ENCODE data around the gene TRIM43B.
"Not testable (repeated sequence)": the region's sequence is repeated elsewhere in the genome, so short reads cannot be mapped to it uniquely, and the experiment has no call there.

The TRIM43B gene

GRCh38 chr2:95484654-95485053 is at the start of gene TRIM43B:
TRIM43B (minus strand) TSS chr2:95484754; CDS start chr2:95482714, 2,040 bp downstream.
- not testable (repeated sequence) for H3K9ac ChIP-seq (ENCODE audit: low read depth, low read length, poor library complexity, severe bottlenecking); H3K9me2 ChIP-seq (replicated peaks; ENCODE audit: low read depth, low read length); H3K27me3 ChIP-seq (ENCODE audit: insufficient read depth, low read length, poor library complexity, severe bottlenecking); H3K9me3 ChIP-seq (ENCODE audit: insufficient read depth, low read depth, low read length); H3K36me3 ChIP-seq (ENCODE audit: insufficient read depth, low read length); H2AFZ ChIP-seq (ENCODE audit: low read length); H3F3A ChIP-seq (ENCODE audit: low read depth); H3K4me1 ChIP-seq (ENCODE audit: insufficient read depth, low read length, poor library complexity, severe bottlenecking); H3K4me3 ChIP-seq (ENCODE audit: low read length, poor library complexity, severe bottlenecking); H3K79me2 ChIP-seq (ENCODE audit: insufficient read depth, low read length); H3K4me2 ChIP-seq (ENCODE audit: low read depth, low read length, poor library complexity, severe bottlenecking); H4K20me1 ChIP-seq (ENCODE audit: insufficient read depth, low read length, poor library complexity, severe bottlenecking)

GRCh38 chr2:95531254-95531771 is 46.8 kb upstream of the TRIM43B start:
- Histone ChIP-seq H3F3A (ENCODE audit: low read depth) (no peaks in the 10 kb centered on the region), H3K9me2 (replicated peaks; ENCODE audit: low read depth, low read length) (no peaks in the 10 kb centered on the region), H3K9me3 (ENCODE audit: insufficient read depth, low read depth, low read length) (no peaks in the 10 kb centered on the region), H3K4me3 (ENCODE audit: low read length, poor library complexity, severe bottlenecking) (no peak overlapping the region), H2AFZ (ENCODE audit: low read length) (no peak overlapping the region), H4K20me1 (ENCODE audit: insufficient read depth, low read length, poor library complexity, severe bottlenecking) (no peaks in the 10 kb centered on the region), H3K36me3 (ENCODE audit: insufficient read depth, low read length) (no peaks in the 10 kb centered on the region), H3K9ac (ENCODE audit: low read depth, low read length, poor library complexity, severe bottlenecking) (no peak overlapping the region), H3K4me2 (ENCODE audit: low read depth, low read length, poor library complexity, severe bottlenecking) (no peak overlapping the region), H3K27me3 (ENCODE audit: insufficient read depth, low read length, poor library complexity, severe bottlenecking) (no peaks in the 10 kb centered on the region), H3K79me2 (ENCODE audit: insufficient read depth, low read length) (peaks cover 27% of the 10 kb centered on the region), H3K4me1 (ENCODE audit: insufficient read depth, low read length, poor library complexity, severe bottlenecking) (peaks cover 18% of the 10 kb centered on the region)
- no peak for TF ChIP-seq EZH2phosphoT487 (IDR thresholded peaks at IDR 0.05; ENCODE audit: borderline replicate concordance)
- no peak for TF ChIP-seq CTCF (conservative IDR thresholded peaks at IDR 0.05; ENCODE audit: low read length)

GRCh38 chr2:95530734-95531133 is 46.2 kb upstream of the TRIM43B start:
- Histone ChIP-seq H2AFZ (ENCODE audit: low read length) (no peak overlapping the region), H4K20me1 (ENCODE audit: insufficient read depth, low read length, poor library complexity, severe bottlenecking) (no peaks in the 10 kb centered on the region), H3K9me2 (replicated peaks; ENCODE audit: low read depth, low read length) (no peaks in the 10 kb centered on the region), H3K79me2 (ENCODE audit: insufficient read depth, low read length) (peaks cover 30% of the 10 kb centered on the region), H3F3A (ENCODE audit: low read depth) (no peaks in the 10 kb centered on the region), H3K4me3 (ENCODE audit: low read length, poor library complexity, severe bottlenecking) (no peak overlapping the region), H3K9me3 (ENCODE audit: insufficient read depth, low read depth, low read length) (no peaks in the 10 kb centered on the region), H3K27me3 (ENCODE audit: insufficient read depth, low read length, poor library complexity, severe bottlenecking) (no peaks in the 10 kb centered on the region), H3K4me2 (ENCODE audit: low read depth, low read length, poor library complexity, severe bottlenecking) (no peak overlapping the region), H3K4me1 (ENCODE audit: insufficient read depth, low read length, poor library complexity, severe bottlenecking) (peaks cover 18% of the 10 kb centered on the region), H3K36me3 (ENCODE audit: insufficient read depth, low read length) (no peaks in the 10 kb centered on the region), H3K9ac (ENCODE audit: low read depth, low read length, poor library complexity, severe bottlenecking) (no peak overlapping the region)
- TF ChIP-seq CTCF (conservative IDR thresholded peaks at IDR 0.05; ENCODE audit: low read length) (no peak), EZH2phosphoT487 (IDR thresholded peaks at IDR 0.05; ENCODE audit: borderline replicate concordance) (no peak)
